HG03571 (cell line): Measurements from ENCODE around the gene CAPRIN1.
"Not testable (repeated sequence)": the region's sequence is repeated elsewhere in the genome, so short reads cannot be mapped to it uniquely, and the experiment has no call there.

Experiments
- ATAC-seq: cut with Tn5 transposase; IDR thresholded peaks from one replicate; pipeline ENCODE4 v1.9.1; 2021; ENCODE audit not compliant: unreplicated experiment

CAPRIN1 gene

DNA sequence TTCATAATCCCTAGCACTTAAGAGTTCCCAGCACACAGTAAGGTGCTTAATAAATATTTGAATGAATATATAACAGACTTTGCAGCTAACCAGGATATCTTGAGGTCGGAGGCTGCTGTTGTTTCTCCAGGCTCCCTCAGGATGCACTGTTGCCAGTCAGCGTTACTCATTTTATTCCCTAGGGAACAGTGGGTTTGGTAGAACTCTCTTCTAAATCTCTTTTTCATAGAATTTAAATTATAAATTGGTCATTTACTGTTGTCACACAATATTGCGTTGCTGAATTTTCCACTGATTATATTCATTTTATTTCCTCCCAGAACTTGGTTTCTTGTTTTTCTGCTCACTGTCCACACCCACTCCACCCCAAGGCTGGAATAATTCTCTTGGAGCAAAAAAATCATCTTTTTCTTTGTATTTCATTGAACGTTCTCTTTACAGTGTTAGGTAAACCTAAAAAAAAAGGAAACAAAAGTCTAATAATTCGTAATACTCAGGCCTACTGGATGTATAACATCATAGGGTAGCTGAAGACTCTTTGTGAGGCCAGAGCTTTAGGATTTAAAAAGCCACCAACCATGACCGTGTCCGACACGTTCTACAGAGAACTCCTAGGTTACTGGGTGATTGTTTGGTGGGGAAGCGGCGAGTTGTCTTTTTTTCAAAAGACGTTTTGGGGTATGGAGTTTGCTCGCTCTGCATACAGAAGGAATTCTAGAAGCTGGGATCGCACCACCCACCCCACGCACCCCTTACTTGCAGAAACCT is 766 bp upstream of the CAPRIN1 start:
- ATAC-seq, result no peak

- ATAC-seq, result peak; percentile 54
Measured at GRCh38 chr11:34052036-34052607, 591 bp downstream of the CAPRIN1 start.

DNA sequence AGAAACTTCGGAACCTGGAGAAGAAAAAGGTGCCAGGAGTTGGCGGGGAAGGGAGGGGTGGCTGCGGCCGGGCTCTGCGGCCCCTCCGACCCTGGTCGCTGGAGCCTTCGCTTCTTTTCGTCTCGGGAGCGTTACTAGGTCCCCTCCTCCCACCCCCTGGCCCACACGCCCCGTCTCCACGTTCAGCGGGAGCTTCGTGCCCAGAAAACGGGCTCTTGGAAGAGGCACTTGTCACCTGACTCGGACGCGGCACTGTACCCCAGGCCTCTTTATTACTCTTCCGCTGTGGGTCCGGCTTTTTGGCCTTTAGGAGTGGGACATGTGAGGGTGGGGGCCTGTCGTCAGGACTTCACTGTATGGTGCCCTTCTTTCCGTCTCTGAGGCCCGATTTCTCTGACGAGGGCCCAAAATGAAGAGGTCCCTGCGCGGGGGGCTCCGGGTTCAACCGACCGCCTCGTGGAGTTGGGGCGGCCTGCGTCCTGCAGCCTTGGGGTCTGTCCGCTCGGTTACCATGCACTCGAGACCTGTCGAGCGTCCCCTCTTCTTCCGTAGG is 1.2 kb downstream of the CAPRIN1 start:
- ATAC-seq, result no peak

DNA sequence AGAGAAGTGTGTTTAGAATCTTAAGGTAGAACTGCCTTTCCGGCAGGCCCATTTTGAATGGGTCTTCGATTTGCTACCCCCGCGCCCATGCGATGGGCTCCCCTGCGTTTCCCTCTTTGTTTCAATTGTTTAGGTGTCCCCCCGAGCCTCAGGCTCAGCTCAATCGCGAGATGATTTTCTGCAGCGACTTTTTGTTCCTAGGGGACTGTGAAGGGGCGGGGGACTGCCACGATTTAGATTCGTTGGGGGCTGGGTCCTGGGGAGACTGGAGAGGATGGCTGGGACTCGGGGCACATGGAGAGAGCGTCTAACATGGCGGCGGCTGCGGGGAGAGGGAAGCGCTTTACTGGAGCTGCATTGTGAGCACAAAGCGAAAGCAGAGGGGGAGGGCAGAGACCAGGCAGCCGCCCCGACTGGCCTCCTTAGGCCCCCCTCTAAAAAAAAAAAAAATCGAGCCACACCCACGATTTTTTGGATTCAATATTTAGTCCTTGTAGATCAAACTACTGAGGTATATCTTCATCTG is 1.7 kb downstream of the CAPRIN1 start:
- peak; percentile 31 for ATAC-seq

DNA sequence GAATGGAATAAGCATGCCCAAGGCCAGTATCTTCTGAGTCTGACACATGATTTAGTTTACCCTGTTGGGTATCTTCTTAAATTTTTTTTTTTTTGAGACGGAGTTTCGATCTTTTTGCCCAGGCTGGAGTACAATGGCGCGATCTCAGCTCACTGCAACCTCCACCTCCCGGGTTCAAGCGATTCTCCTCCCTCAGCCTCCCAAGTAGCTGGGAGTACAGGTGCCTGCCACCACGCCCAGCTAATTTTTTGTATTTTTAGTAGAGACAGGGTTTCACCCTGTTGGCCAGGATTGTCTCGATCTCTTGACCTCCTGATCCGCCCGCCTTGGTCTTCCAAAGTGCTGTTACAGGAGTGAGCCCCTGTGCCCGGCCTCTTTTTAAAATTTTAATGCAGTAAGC is 2.8 kb downstream of the CAPRIN1 start:
- ATAC-seq, result not testable (repeated sequence)

DNA sequence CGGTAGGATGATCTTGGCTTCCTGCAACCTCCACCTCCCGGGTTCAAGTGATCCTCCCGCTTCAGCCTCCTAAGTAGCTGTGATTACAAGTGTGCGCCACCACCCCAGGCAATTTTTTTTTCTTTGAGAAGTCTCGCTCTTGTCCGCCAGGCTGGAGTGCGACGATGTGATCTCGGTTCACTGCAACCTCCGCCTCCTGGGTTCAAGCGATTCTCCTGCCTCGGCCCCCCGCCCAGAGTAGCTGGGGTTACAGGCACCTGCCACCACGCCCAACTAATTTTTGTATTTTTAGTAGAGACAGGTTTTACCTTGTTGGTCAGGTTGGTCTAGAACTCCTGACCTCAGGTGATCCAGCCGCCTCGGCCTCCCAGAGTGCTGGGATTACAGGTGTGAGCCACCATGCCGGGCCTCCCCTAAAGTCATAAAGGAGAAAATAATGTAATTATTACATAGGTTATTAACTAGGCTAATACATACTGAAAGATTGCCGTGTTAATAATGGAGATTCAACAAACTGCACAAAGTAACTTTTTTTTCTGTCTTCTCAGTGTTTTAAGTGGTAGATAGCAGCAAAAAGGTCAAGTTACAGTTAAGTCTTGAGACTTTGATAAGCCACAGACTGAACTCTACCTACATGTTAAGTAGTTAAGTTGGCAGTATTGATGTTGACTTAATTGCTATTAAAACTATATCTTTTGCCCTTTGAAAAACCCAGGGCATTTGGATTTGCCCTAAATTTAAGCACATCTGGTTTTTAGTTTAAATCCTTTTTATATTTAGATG is 3.9 kb downstream of the CAPRIN1 start:
- ATAC-seq, result no peak

GRCh38 chr11:34056672-34057071 is 5.1 kb downstream of the CAPRIN1 start:
- ATAC-seq, result no peak

GRCh38 chr11:34063061-34063795 is 11.7 kb downstream of the CAPRIN1 start:
- no peak for ATAC-seq

GRCh38 chr11:34064291-34064690 is 12.8 kb downstream of the CAPRIN1 start:
- ATAC-seq, result no peak

GRCh38 chr11:34065505-34066203 is 14.1 kb downstream of the CAPRIN1 start:
- no peak for ATAC-seq

DNA sequence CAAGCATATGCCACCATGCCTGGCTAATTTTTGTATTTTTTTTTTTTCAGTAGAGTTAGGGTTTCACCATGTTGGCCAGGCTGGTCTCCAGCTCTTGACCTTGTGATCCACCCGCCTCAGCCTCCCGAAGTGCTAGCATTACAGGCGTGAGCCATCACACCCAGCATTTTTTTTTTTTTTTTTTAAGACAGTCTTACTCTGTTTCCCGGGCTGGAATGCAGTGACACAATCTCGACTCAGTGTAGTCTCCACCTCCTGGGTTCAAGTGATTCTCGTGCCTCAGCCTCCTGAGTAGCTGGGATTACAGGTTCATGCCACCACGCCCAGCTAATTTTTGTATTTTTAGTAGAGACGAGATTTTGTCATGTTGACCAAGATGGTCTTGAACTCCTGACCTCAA is 15.2 kb downstream of the CAPRIN1 start:
- ATAC-seq, result not testable (repeated sequence)

DNA sequence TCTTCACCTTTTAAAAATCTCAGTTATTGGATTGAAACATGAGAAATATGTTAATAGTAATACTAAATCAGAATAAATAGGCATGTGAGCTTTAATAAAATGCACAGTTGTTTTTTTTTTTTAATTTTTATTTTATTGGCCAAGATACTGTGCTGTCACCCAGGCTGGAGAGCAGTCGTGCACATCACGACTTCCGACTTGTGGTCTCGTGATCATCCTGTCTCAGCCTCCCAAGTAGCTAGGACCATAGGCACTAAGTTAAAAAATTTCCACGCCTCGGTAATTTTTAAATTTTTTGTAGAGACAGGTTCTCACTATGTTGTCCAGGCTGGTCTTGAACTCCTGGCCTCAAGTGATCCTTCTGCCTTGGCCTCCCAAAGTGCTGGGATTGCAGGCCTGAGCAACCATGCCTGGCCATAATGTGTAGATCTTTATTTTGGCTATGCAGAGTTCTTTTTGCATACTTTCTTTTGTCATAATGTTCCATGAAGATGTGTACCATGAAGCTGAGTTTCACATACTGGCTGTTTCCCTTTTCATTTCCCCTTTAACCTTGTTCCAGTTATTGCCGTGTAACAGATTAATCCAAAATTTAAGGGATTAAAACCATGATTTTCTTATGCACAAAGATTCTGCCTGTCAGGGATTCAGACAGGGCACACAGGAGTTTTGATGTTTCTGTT is 16.0 kb downstream of the CAPRIN1 start:
- peak; percentile 62 for ATAC-seq

- ATAC-seq, result no peak
Measured at GRCh38 chr11:34068111-34068510, 16.6 kb downstream of the CAPRIN1 start.

- not testable (repeated sequence) for ATAC-seq
Measured at GRCh38 chr11:34071306-34071705, 19.8 kb downstream of the CAPRIN1 start.

DNA sequence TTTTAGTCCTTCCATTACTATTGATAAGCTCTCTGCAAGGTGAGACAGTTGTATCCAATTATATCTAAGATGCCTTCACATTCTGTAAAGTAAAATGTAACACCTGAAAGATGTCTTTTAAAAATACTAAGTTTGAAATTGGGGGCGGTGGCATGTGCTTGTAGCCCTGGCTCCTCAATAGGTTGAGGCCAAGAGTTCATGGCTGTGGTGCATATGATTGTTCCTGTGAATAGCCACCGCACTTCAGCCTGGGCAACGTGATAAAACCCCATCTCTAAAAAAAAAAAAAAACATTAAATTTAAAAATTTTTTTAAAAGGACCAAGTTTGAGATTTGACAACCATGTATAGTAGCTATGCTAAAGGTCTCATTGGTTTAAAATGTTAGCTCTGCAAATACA is 20.5 kb downstream of the CAPRIN1 start:
- ATAC-seq, result no peak

DNA sequence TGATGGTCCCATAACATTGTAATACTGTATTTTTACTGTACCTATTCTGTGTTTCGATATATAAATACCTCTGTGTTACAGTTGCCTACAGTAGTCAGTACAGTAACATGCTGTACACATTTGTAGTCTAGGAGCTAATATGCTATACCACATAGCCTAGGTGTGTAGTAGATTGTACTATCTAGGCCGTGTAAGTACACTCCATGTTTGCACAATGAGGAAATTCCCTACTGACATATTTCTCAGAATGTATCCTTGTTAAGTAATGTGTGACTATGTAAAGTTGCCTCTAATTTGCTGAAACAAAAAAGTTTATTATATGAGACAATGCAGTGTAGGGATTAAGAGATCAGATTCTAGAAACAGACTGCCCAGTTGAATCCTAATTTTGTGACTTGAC is 21.3 kb downstream of the CAPRIN1 start:
- no peak for ATAC-seq

DNA sequence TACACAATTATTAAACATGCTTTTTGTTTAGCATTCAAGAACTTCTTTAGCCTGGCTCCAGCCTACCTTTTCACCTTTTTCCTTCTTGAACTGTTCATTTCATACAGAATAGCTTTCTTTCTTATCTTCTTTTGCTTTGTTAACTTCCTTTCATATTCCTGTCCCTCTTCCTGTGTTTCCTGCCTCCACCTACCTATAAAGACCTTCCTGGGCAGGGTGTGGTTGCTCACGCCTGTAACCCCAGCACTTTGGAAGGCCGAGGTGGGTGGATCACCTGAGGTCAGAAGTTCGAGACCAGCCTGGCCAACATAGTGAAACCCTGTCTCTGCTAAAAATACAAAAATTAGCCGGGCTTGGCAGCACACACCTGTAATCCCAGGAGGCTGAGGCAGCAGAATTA is 22.9 kb downstream of the CAPRIN1 start:
- no peak for ATAC-seq

- no peak for ATAC-seq
Measured at GRCh38 chr11:34075178-34075820, 23.8 kb downstream of the CAPRIN1 start.

GRCh38 chr11:34080609-34081008 is 29.1 kb downstream of the CAPRIN1 start:
- no peak for ATAC-seq
